PFSK-1 (cell line): ENCODE measurements around the gene SEPTIN2.

ENCODE experiments used
- FOXP2 ChIP-seq: optimal IDR thresholded peaks from 2 replicates; pipeline ENCODE3; 2011; ENCODE audit warnings: borderline replicate concordance, control low read depth, inconsistent platforms; ENCODE audit not compliant: insufficient read depth; ENCODE audit errors: extremely low read length, extremely low read depth
- POLR2AphosphoS5 ChIP-seq: IDR thresholded peaks from 2 replicates; pipeline ENCODE4 v1.6.1; 2012; ENCODE audit warnings: low read depth, mild to moderate bottlenecking, control low read depth, low read length, moderate library complexity
- SIN3A ChIP-seq: IDR thresholded peaks from 2 replicates; pipeline ENCODE4 v1.6.1; 2012; ENCODE audit warnings: mild to moderate bottlenecking, low read length, moderate library complexity, borderline replicate concordance; ENCODE audit not compliant: insufficient read depth
- TAF1 ChIP-seq: IDR thresholded peaks from 2 replicates; pipeline ENCODE4 v1.6.1; 2012; ENCODE audit warnings: low read length, control low read depth, borderline replicate concordance; ENCODE audit not compliant: insufficient read depth
- TF ChIP-seq, protein P1 (sequence below), 2 experiments: IDR thresholded peaks; 2 replicates each; pipeline versions ENCODE4 v1.6.1 to v1.8.0; 2011 to 2012; ENCODE audit warnings: low read depth in 2 of 2, low read length in 2 of 2, control low read depth in 1 of 2, inconsistent platforms in 1 of 2, mild to moderate bottlenecking in 1 of 2, moderate library complexity in 1 of 2; ENCODE audit not compliant: insufficient read depth in 1 of 2

DNA sequence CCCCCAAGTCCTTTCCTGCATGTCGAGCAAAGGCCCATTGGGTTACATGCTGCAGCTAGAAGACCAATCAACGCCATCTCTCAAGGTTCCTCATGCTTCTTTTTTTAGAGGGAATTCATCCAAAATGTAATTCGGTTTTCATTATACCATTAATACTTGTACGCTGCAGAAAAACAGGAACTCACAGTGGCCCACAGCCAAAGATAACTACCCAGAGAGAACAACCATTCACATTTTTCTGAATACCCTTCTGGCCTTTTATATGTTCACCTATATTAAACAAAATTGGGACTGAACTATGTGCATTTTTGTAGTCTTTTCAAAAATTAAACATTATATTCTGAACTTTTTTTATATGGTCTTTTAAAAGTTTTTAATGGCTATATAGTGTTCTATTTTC lies 66.1 kb downstream of the SEPTIN2 start:
- TF ChIP-seq TAF1 (no peak), FOXP2 (no peak), SIN3A (no peak), POLR2AphosphoS5 (no peak)
- TF ChIP-seq, protein P1, sequence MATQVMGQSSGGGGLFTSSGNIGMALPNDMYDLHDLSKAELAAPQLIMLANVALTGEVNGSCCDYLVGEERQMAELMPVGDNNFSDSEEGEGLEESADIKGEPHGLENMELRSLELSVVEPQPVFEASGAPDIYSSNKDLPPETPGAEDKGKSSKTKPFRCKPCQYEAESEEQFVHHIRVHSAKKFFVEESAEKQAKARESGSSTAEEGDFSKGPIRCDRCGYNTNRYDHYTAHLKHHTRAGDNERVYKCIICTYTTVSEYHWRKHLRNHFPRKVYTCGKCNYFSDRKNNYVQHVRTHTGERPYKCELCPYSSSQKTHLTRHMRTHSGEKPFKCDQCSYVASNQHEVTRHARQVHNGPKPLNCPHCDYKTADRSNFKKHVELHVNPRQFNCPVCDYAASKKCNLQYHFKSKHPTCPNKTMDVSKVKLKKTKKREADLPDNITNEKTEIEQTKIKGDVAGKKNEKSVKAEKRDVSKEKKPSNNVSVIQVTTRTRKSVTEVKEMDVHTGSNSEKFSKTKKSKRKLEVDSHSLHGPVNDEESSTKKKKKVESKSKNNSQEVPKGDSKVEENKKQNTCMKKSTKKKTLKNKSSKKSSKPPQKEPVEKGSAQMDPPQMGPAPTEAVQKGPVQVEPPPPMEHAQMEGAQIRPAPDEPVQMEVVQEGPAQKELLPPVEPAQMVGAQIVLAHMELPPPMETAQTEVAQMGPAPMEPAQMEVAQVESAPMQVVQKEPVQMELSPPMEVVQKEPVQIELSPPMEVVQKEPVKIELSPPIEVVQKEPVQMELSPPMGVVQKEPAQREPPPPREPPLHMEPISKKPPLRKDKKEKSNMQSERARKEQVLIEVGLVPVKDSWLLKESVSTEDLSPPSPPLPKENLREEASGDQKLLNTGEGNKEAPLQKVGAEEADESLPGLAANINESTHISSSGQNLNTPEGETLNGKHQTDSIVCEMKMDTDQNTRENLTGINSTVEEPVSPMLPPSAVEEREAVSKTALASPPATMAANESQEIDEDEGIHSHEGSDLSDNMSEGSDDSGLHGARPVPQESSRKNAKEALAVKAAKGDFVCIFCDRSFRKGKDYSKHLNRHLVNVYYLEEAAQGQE (IDR thresholded peaks at IDR 0.05; ENCODE audit: insufficient read depth in 1 of 2, low read depth in 2 of 2, low read length in 2 of 2): no peak
